Activated CD4-positive, alpha-beta T cell treated with anti-CD3 and anti-CD28 coated beads, Interleukin-2, amount 50 U/mL, for 4 hours (primary cell): ENCODE data around the gene XPC.
"Not testable (repeated sequence)": the region's sequence is repeated elsewhere in the genome, so short reads cannot be mapped to it uniquely, and the experiment has no call there.

Experiments used
- DNase-seq, 2 experiments: peaks; one replicate each; pipeline ENCODE4 v3.0.0-alpha.2; 2020

XPC gene

DNA sequence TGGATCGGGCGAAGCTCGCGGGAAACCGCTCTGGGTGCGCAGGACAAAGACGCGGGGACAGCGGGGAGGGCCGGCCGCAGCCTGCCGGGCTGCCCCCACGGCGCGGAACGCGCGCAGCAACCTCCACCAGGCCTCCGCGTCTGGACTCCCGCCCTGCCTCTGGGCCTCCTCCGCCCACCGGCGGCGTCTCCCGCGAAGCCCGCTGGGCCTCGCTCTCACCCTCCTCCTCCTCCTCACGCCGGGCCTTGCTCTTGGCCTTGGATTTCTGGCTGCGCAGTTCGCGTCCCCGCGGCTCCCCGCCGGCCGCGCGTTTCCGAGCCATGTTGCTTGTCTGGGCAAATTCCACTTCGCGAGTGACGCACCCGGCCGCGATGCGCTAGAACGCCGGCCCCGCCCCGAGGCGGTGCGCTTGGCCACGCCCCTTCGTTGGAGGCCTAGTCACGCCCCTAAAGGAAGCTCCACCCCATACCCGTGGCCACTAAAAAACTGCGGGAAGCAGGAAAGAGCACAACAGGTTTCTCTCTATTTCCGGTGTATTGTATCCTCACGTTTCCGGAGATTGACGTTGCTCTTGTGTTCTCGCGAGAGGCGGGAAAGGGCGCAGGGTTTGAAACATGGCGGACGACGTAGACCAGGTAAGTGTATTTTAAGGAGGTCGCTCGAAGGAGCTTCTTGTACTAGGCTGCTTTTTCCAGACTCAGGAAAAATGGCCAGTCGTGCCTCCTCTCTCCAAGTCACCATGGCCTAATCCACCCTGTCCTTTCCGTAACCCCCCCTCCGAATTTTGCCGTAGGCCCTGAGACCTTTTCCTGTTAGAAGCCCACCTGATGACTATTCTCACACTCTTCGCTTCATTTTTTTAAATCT is at the start of gene XPC, which contains the start of gene LSM3:
Gene XPC, minus strand, starts transcription at position 355 of the 867 bp plus-strand sequence. Its CDS starts 33 bp downstream, at position 322.
Gene LSM3, plus strand, starts transcription at position 571 of the 867 bp plus-strand sequence. Its CDS starts 44 bp downstream, at position 615.
- DNase-seq, result peak; percentile 95 to 97

DNA sequence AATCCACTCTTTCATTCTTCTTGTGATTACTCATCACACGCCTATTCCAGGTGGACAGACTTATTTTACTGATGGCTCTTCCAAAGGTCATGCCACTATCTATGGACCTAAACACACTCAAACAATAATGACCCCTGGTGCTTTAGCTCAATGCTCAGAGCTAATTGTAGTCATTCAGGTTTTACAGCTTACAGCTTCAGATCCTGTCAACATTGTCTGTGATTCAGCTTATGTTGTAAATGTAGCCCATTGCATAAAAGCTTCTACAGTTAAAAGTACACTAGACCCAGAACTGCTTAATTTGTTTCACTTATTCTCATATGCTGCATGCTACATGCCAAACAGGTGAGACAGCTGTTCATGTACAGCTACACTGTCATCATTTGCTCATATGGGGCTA is 49.5 kb upstream of the XPC start:
- no peak for DNase-seq

DNA sequence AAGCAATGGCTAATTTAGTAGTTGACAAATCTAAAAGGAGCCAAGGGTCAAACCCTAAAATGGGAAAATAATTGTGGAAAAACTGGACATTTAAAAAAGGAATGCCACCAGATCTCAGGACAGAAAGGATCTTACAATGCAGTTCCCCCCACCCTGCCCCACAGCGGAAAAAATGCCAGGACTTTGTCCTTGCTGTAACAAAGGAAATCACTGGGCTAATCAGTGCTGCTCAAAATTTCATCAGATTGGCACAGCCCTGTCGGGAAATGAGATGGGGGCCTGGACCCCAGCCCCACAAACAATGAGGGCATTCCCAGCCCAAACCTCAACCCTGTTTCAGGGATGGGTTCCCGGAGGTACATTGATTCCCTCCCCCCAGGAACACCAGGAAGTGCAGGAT is 48.0 kb upstream of the XPC start:
- not testable (repeated sequence) for DNase-seq

DNA sequence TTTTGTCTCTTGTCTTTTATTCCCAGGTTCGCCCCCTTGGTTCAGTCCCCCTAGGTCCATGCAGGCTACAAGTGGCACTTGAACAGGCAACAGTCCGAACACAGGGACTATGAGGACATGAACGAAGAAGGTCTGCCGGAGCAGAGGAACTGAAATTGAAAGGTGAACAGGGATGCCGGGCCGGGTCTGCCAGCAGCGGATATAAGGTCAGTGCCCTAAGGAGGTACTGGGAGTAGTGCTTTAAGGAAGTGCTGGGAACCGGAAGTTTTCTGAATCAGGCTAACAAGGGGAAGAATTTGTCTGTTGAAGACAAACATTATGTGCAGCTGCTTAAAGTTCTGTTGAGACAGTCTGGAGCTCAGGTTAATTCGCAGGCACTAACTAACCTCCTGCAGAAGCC is 47.0 kb upstream of the XPC start:
- DNase-seq, result no peak

DNA sequence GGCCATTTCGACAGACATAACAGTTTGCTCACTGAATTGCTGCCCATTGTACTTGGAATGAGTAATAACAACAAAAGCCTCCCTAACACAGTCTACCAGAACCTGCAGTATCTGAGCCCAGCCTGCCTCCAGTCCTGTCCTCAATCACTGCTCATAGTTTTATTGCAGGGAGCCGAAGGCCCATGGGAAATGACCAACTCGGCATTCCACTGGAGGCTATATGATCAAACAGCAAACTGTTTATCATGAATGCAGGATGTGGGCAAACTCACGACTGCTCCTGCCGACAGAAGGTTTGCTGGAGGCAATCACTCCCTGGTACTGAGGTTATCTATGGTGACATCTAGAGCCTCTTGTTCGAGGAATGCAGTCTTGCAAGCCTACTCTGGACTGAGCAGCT is 46.5 kb upstream of the XPC start:
- no peak for DNase-seq

DNA sequence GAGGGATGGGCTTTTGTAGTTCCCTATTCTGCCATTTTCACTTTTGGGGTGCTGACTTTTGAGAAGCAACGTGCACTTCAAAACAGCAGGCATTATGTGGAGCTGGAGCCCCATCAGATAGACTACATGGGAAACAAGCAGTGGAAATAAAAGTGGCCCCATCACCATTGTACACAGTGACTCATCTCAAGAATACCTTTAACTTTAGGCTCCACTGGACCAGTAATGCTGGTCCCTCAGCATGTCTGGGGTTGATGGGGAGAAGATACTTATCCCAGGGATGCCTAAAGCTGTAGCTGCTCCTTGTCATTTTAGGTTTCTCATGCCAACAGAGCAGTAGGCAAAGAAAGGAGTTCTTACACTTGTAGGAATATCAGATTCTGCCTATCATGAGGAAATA is 45.2 kb upstream of the XPC start:
- no peak for DNase-seq

DNA sequence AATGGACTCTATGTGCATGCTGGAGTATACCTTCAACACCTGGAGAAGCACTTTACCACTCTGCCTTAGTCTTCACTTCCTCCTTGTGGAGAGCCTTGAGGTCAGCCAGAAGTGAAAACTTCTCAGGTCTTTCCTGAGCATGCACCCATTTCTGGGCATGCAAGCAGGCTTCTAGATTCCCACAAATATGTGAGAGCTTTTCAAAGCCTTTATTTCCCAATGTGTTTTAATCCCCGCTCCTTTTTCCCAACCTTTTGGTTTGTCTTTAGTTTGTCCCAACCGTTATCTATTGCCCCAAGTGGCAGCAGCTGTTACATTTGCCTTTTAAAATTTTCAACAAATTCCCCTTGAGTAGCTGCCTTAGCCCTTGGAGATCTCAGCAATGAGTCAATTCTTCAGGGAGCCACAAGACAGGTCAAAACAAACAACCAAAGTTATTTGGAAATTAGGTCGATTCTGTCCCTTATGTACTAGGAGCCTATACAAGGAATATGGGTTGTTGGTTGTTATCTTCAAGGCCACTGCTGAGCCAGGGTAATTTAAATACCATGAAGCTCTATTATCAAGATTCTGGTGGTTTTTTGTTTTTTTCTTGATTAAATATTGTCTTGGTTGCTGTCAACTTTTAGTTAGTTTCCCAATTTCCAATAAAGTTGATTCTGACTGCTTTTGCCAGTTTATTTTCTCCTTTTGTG is 44.6 kb upstream of the XPC start:
- DNase-seq, result no peak

DNA sequence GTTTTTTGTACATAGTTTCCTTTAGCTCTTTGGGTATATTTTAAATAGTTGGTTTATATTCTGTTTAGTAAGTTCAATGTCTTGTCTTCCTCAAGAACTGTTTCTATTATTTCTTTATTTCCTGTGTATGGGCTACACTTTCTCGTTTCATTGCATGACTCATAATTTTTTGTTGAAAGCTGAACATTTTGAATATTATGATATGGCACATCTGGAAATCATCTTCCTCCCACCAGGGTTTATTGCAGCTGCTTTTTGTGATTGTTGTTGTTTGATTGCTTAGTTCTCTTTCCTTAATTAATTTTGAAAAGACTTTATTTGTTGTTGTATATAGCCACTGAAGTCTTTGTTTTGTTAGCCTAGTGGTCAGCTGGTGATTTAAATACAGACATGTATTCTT is 44.1 kb upstream of the XPC start:
- no peak for DNase-seq

DNA sequence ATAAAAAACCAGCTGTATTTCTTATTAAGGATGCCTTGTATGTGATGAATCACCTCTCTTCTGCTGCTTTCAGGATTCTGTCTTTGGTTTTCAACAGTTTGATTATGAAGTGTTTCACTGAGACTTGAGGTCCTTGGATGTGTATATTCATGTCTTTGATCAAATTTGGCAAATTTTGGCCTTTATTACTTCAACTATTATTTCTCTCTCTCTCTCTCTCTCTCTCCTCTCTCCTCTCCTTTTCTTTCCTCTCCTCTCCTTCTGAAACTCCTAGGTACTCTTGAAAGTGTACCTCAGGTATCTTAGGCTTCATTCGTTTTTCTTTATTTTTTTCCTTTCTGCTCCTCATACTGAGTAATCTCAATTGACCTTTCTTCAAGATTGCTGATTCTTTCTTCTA is 43.5 kb upstream of the XPC start:
- no peak for DNase-seq

DNA sequence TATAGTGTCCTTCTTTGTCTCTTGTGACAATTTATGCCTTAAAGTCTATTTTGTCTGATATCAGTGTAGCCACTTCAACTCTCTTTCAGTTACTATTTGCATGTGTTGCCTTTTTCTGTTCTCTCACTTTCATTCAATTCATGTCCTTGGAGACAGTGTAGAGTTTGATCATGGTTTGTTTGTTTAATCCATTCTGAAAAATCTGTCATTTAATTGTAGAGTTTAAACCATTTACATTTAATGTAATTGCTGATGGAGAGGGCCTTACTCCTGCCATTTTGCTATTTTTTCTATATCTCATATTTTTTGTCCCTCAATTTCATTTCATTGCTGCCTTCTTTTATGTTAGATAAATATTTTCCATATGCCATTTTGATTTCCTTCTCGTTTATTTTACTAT is 42.5 kb upstream of the XPC start:
- no peak for DNase-seq

DNA sequence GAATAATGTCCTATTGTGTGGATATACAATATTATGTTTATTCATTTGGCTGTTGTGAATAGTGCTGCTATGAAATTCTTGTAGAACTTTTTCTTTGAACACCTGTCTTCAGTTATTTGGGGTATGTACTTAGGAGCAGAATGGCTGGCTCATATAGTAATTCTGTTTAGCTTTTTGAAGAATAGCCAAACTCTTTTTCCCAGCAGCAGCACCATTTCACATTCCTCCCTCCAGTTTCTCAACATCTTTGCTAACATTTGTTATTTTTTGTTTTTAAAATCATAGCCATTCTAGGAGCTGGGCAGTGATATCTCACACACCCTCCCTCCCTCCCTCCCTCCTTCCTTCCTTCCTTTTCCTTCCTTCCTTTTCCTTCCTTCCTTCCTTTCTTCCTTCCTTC is 40.0 kb upstream of the XPC start:
- DNase-seq, result no peak

DNA sequence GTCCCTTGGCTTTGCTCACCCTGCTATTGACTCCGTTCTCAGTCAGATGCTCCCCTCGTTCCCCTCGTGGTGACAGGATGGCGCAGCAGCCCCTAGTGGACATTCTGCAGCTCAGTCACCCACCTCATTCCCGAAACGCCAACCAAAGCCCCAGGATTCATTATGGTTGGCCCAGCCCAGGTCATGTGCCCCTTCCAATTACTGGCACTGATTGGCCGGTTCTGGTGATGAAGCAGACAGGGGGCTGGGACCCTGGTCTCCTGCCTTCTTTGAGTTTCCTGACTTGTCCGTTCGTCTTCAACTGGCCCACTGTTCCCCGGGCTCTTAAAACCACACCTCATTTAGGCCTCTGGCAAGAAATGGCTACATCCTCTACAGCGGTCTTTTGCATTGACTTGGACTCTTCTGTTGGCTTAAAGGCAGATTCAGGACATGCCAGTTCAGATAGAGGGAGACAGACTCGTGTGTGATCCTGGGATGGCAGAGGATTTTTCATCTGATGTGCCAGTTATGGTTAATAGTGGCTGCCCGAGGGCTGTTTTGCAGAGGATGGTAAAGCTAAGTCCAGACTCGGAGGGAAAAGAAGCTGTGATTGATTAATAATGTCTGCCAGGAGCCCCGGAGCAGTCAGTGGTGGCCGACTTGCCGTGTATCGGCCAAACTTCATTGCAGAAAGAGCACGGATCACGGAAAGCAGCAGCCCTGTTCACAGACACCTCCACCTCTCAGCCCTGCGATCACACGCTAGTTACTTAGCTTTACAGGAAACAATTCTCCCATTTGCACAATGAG is 38.1 kb upstream of the XPC start:
- peak; percentile 55 to 58 for DNase-seq

DNA sequence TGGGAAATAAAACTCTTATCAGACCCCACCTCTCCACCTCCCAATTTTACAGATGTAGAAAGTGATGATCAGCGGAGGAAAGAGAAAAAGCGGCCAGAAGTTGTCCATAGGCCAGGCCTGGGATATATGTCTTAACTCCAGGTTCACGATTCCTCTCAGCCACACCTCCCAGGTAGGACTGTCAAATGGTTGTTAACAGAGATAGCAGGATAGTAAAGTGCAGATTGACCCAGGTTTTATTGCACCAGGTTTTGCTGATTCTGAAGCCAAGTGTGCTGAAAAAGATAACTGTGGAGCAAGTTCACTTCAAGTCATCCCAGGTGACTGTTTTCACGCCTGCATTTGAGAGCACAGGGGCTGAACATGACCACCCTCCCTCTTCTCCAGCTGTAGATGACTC is 36.4 kb upstream of the XPC start:
- no peak for DNase-seq

DNA sequence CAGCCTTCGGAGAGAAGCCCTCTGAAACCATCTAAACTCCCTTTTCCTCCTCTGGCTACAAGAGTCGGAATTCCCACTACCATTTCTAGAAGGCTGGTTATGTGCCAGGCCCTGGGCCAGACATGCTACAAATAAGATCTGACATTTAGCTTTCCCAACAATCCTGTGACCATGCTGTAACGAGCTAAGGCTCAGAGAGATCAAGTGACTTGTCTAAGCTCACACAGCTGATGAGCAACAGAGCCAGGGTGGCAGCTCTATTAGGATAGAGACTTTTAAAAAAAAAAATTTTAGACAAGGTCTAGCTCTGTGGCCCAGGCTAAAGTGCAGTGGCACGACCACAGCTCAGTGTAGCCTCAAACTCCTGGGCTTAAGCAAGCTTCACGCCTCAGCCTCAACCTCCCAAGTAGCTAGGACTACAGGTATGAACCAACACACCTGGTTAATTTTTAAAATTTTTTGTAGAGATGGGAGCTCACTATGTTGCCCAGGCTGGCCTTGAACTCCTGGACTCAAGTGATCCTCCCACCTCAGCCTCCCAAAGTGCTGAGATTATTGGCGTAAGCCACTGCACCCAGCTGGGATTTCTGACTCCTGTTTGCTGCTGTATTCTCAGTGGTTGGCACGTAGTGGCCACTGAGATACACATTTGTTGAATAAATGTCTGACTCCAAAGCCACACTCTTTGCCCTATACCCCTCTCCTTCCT is 34.8 kb upstream of the XPC start:
- DNase-seq, result no peak

DNA sequence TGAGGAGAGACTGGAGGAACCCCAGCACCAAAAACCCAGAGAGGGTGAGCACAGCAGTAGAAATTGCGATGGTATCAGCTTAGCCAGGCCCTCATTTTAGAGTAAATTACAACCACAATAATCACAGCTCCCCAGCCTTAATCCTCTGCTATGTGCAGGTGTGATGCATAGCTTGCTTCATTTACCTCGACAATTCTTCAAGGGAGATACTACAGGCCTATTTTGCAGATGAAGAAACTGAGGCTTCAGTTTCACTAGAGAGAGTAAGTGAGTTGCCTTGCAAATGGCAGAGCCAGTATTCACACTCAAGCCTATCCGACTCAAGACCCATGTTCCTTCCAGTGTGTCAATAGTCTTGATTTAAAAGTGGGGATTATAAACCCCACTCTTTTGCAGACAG is 33.6 kb upstream of the XPC start:
- no peak for DNase-seq

DNA sequence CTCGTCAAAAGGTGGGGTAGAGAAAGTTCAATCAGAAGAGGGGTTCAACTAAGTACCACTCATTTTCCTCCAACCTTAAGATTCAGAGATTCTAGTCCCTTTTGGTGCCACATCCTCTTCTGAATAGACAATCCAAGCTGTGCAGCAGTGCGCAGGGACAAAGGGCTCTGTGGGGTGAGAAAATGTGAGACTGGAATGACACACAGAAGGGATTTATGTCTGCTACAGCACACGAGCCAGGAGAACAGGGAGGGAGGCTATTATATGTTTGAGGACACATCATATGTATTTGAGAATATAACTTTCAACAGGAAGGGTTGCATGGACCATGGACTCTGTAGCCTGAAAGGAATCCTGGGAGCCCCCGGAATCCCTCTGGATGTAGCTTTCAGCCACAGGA is 33.2 kb upstream of the XPC start:
- no peak for DNase-seq

DNA sequence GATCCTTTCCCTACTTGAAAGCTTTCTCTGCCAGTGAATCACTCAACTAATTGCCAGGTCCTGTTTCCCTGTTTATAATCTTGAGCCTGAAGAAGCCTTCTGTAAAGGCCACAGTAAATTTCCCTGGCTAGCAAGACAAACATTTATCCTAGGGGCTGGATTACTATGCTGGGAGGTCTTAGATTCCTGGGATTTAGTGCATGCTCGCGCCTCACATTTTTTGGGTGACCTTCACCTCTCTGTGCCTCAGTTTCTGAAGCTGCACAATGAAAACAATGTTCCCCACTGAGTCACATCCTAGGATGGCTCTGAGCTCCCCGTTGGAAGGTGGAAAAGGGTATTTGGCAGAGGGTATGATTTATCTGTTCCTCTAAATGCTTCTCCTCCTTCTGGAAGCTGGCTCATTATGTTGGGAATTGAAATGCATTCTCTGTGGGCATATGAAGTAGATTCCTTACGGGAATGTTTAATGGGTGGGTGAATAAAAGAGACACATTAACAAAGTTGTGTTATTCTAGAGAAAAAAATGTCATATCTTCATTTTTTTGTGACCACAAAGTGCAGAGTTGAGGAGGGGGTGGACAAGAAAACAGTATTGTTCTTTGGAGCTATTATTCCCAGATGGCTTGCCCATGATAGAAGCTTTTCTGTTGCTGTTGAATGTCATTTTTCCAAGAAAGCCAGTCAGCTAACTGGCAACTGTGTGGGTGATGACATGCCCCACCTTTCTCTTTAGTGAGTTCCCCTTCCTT is 32.6 kb upstream of the XPC start:
- no peak for DNase-seq

DNA sequence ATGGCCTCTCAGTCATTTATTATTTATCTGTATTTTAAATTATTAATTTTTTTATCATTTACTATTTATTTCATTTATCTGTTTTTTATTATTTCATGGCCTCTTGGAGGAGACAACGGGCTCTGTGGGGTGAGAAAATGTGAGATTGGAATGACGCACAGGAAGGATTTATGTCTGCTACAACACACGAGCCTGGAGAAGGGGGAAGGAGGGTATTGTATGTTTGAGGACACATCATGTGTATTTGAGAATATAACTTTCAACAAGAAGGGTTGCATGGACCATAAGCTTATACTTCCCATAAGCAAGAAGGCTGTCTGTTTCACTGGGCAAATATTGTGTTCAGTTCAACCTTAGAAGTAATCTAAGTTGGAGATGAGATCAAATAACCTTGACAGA is 31.9 kb upstream of the XPC start:
- no peak for DNase-seq

DNA sequence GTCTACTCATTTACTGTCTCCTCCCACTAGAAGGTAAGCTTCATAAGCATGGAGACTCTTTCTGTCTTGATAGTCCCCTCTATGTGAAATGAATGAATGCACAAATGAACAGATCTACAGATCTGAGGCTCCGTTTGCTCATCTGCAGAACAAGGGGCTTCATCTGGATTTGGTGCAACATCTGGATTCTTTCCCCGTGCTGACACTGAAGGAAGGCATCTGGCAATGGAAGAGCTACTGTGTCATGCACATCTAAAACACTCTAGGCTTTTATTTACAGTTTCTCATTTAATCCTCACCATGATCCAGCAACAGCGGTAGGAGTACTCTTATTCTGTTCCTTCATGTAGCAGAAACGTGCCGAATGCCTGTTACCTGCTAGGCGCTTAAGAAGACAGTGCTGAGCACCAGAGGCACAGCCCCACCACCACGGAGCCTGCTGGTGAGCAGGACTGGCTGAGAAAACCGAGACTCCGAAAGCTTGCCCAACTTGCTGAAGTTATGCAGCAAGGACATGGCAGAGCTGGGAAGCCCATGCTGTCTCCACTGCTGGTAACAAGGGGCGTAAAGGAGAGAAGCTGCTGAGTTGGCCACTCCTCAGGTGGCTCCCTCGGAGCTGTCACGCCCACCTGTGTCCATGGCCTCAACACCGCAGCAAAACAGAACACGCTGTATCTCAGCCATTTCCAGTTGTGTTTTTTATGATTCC is 31.3 kb upstream of the XPC start:
- DNase-seq, result no peak

DNA sequence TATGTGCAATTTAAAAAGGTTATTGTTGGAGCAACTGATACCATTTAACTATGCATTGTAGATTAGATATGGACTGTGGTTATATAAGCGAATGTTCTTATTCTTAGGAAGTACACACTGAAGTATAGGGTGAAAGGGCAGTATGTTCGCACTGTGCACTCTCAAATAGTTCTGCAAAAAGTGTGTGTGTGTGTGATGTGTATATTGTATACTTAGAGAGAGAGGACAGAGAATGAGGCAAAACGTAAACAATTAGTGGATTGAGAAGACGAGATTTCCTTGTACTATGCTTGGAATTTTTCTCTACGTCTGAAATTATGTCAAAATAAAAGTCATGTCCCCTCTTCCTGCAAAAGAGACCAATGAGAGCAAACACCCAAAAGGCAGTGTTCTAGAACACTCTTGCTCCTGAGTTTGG is 30.6 kb upstream of the XPC start:
- DNase-seq, result no peak

DNA sequence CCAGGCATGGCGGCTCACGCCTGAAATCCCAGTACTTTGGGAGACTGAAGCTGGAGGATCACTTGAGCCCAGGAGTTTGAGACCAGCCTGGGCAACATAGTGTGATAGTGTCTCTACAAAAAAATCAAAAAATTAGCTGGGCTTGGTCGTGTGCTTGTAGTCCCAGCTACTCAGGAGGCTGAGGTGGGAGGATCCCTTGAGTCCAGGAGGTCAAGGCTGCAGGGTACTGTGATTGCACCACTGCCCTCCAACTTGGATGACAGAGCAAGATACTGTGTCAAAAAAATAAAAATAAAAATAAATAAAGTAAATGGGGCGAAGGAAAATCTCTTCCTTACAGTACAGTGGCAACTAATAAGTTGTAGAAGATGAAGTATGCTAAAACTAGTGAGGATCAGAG is 29.8 kb upstream of the XPC start:
- DNase-seq, result no peak
